Naive thymus-derived CD4-positive, alpha-beta T cell (primary cell): ENCODE measurements around the gene BTG2. TPM values are rescaled to one million over a fixed set of nuclear protein-coding genes. Genes with fewer than 3 reads are reported as not detected.
"Not testable (repeated sequence)": the region's sequence is repeated elsewhere in the genome, so short reads cannot be mapped to it uniquely, and the experiment has no call there.

Experiments
- ATAC-seq: fragments of 150-1000 bp; cut with Tn5 transposase; 2 replicates; pipeline ENCODE4 v1.10.0; 2021; ENCODE audit warnings: mild to moderate bottlenecking, moderate library complexity
- CTCF ChIA-PET: fragments of 350-600 bp; sonication (Branson Sonifier 250); formaldehyde crosslinking; loops from one replicate; lab custom pipeline; 2021; ENCODE audit warnings: antibody characterized with exemption; lab: Charles Lee
- POLR2A ChIA-PET: fragments of 350-600 bp; sonication (Branson Sonifier 250); formaldehyde crosslinking; loops from one replicate; lab custom pipeline; 2021; ENCODE audit warnings: antibody characterized with exemption, inconsistent platforms; lab: Charles Lee
- DNase-seq, 9 donors: peaks; one replicate each; pipeline versions ENCODE4 v3.0.0 to v3.0.0-alpha.2; 2020 to 2022; ENCODE audit warnings: mixed read lengths in 1 of 9
- H3K27ac ChIP-seq: one replicate; pipeline ENCODE4 v1.7.0; 2013; ENCODE audit warnings: mild to moderate bottlenecking, low read depth, low read length, moderate library complexity
- H3K27me3 ChIP-seq, 2 donors: one replicate each; pipeline ENCODE4 v1.7.0; 2013; ENCODE audit warnings: low read length in 2 of 2, mild to moderate bottlenecking in 2 of 2, moderate library complexity in 2 of 2; ENCODE audit not compliant: control insufficient read depth in 2 of 2, insufficient read depth in 2 of 2
- H3K36me3 ChIP-seq, 3 experiments: 1 replicate in 2 of 3; 2 replicates in 1 of 3; pipeline ENCODE4 v1.7.0; 2013; ENCODE audit warnings: low read length in 3 of 3, mild to moderate bottlenecking in 3 of 3, moderate library complexity in 1 of 3; ENCODE audit not compliant: insufficient read depth in 3 of 3, control insufficient read depth in 2 of 3
- H3K4me1 ChIP-seq, 2 donors: one replicate each; pipeline ENCODE4 v1.7.0; 2013; ENCODE audit warnings: low read length in 2 of 2, mild to moderate bottlenecking in 2 of 2, moderate library complexity in 1 of 2; ENCODE audit not compliant: control insufficient read depth in 2 of 2, insufficient read depth in 2 of 2
- H3K4me3 ChIP-seq: 2 replicates; pipeline ENCODE4 v1.7.0; 2013; ENCODE audit warnings: mild to moderate bottlenecking, low read length
- H3K9me3 ChIP-seq, 3 experiments: 1 replicate in 2 of 3; 2 replicates in 1 of 3; pipeline ENCODE4 v1.7.0; 2013; ENCODE audit warnings: low read length in 3 of 3; ENCODE audit not compliant: control insufficient read depth in 2 of 3
- H3K27ac Mint-ChIP-seq, 9 donors: one replicate each; pipeline ENCODE4 v1.8.0; 2020 to 2022; ENCODE audit warnings: mixed read lengths in 9 of 9, mild to moderate bottlenecking in 8 of 9, moderate library complexity in 5 of 9, inconsistent platforms in 2 of 9
- H3K27me3 Mint-ChIP-seq, 5 donors: one replicate each; pipeline ENCODE4 v1.8.0; 2021 to 2022; ENCODE audit warnings: mixed read lengths in 5 of 5, mild to moderate bottlenecking in 1 of 5
- H3K36me3 Mint-ChIP-seq, 5 donors: one replicate each; pipeline ENCODE4 v1.8.0; 2020 to 2022; ENCODE audit warnings: mixed read lengths in 5 of 5, mild to moderate bottlenecking in 3 of 5, inconsistent platforms in 1 of 5
- H3K4me1 Mint-ChIP-seq, 7 donors: one replicate each; pipeline ENCODE4 v1.8.0; 2020 to 2022; ENCODE audit warnings: mixed read lengths in 7 of 7, mild to moderate bottlenecking in 3 of 7, inconsistent platforms in 1 of 7
- H3K4me3 Mint-ChIP-seq, 10 donors: one replicate each; pipeline ENCODE4 v1.8.0; 2020 to 2022; ENCODE audit warnings: mild to moderate bottlenecking in 10 of 10, mixed read lengths in 10 of 10, moderate library complexity in 6 of 10, inconsistent platforms in 2 of 10
- H3K9me3 Mint-ChIP-seq, 11 donors: one replicate each; pipeline ENCODE4 v1.8.0; 2020 to 2022; ENCODE audit warnings: mixed read lengths in 11 of 11, mild to moderate bottlenecking in 4 of 11, inconsistent platforms in 1 of 11, moderate library complexity in 1 of 11
- intact Hi-C, 2 donors: fragments of 100-400 bp; cut with micrococcal nuclease; formaldehyde crosslinking; loops; one replicate each; pipeline ENCODE4 v1.15.1; 2023
- polyA plus RNA-seq, 2 donors: library from polyadenylated mRNA; unstranded; fragments of 300-500 nt; fragmentation: Illumina TruSeq; gene quantifications; one replicate each; pipeline ENCODE4 v1.2.3, GENCODE V29; 2021
- total RNA-seq, 6 experiments: library from RNA in 5 of 6; stranded (reverse) in 5 of 6; gene quantifications; 1 replicate in 5 of 6; 2 replicates in 1 of 6; pipeline ENCODE4 v1.2.3 and lab custom pipeline; 2021 to 2026

Gene BTG2
- total and polyA plus RNA-seq, 7 experiments from 2014 or later = 118 to 654 (median 236) TPM

DNA sequence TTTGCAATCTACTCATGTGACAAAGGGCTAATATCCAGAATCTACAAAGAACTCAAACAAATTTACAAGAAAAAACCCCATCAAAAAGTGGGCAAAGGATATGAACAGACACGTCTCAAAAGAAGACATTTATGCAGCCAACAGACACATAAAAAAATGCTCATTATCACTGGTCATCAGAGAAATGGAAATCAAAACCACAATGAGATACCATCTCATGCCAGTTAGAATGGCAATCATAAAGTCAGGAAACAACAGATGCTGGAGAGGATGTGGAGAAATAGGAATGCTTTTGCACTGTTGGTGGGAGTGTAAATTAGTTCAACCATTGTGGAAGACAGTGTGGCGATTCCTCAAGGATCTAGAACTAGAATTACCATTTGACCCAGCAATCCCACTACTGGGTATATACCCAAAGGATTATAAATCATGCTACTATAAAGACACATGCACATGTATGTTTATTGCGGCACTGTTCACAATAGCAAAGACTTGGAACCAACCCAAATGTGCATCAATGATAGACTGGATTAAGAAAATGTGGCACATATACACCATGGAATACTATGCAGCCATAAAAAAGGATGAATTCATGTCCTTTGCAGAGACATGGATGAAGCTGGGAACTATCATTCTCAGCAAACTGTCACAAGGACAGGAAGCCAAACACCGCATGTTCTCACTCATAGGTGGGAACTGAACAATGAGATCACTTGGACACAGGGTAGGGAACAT is 8.9 kb downstream of the BTG2 start:
- H3K4me3 ChIP-seq, H3K4me3 Mint-ChIP-seq, intact Hi-C loops, H3K9me3 Mint-ChIP-seq, H3K27me3 Mint-ChIP-seq, H3K27me3 ChIP-seq, DNase-seq, ATAC-seq, H3K9me3 ChIP-seq, H3K27ac ChIP-seq: not testable (repeated sequence)
- Histone ChIP-seq H3K4me1 (peaks cover 11 to 25% of the 10 kb centered on the region in 2 donors), H3K36me3 (peaks cover 0 to 18% (median 0%) of the 10 kb centered on the region in 3 experiments)
- Mint-ChIP-seq H3K4me1 (peaks cover 45 to 73% (median 70%) of the 10 kb centered on the region in 7 donors), H3K27ac (peak overlapping the region in 8 of 9 donors; percentile 23 to 81 (median 59)), H3K36me3 (peaks cover 0 to 36% (median 17%) of the 10 kb centered on the region in 5 donors)
- ChIA-PET CTCF (interaction anchor here (2.6 to 9.3 kb wide), 2 partner anchors 12 to 25 kb away, joined by 14 to 160 read pairs; no protein-coding TSS in a partner anchor), POLR2A (interaction anchor here (6.3 to 24.2 kb wide), 5 partner anchors 5 to 32 kb away, joined by 73 to 1812 read pairs (median 1016); partner anchors contain the start of gene BTG2)

DNA sequence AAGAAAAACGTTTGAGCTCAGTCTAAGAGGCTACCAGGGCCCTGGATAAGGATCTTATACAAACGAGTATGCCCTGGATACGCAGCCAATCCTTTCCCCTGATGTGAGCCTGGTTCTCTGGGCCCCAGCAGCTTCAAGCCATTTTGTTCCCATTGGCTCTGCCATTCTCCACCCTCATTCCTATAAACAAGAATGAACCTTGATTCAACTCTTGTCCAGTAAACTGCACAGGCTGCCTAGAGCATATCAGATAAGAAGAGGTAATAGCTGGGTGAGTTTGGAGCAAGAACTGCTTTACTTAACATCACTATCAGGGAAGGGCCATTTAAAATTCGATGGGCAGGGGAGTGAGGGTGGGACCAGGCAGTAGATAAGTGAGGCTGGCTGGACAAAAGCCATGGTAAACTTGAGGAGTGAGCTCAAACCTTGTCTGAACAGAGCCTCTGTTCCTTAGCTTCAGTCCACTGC is 11.3 kb downstream of the BTG2 start:
- intact Hi-C loops = loop anchor here in 1 of 2 donors (1.0 kb wide), 1 partner anchor 11 kb away; no protein-coding TSS in a partner anchor
- CTCF ChIA-PET = interaction anchor here (0.6 to 2.7 kb wide), 5 partner anchors 9 to 1187 kb away, joined by 3 to 23 read pairs (median 4); no protein-coding TSS in a partner anchor
- Histone ChIP-seq H3K9me3 (no peaks in the 10 kb centered on the region), H3K4me1 (peaks cover 26 to 43% of the 10 kb centered on the region in 2 donors), H3K27me3 (no peaks in the 10 kb centered on the region), H3K36me3 (peaks cover 0 to 2% (median 0%) of the 10 kb centered on the region in 3 experiments), H3K27ac (no peak overlapping the region), H3K4me3 (no peak overlapping the region)
- H3K27ac Mint-ChIP-seq = peak overlapping the region in 8 of 9 donors; percentile 19 to 97 (median 72)
- peaks cover 0 to 3% (median 0%) of the 10 kb centered on the region in 11 donors for H3K9me3 Mint-ChIP-seq
- POLR2A ChIA-PET = interaction anchor here (0.7 to 24.2 kb wide), 6 partner anchors 7 to 386 kb away, joined by 3 to 1812 read pairs (median 40); partner anchors contain the start of gene BTG2
- peak overlapping the region in 2 of 10 donors; percentile 9 to 23 for H3K4me3 Mint-ChIP-seq
- DNase-seq (no peak), ATAC-seq (no peak)
- H3K36me3 Mint-ChIP-seq = peaks cover 0 to 16% (median 5%) of the 10 kb centered on the region in 5 donors
- peaks cover 47 to 73% (median 70%) of the 10 kb centered on the region in 7 donors for H3K4me1 Mint-ChIP-seq
- no peaks in the 10 kb centered on the region for H3K27me3 Mint-ChIP-seq

DNA sequence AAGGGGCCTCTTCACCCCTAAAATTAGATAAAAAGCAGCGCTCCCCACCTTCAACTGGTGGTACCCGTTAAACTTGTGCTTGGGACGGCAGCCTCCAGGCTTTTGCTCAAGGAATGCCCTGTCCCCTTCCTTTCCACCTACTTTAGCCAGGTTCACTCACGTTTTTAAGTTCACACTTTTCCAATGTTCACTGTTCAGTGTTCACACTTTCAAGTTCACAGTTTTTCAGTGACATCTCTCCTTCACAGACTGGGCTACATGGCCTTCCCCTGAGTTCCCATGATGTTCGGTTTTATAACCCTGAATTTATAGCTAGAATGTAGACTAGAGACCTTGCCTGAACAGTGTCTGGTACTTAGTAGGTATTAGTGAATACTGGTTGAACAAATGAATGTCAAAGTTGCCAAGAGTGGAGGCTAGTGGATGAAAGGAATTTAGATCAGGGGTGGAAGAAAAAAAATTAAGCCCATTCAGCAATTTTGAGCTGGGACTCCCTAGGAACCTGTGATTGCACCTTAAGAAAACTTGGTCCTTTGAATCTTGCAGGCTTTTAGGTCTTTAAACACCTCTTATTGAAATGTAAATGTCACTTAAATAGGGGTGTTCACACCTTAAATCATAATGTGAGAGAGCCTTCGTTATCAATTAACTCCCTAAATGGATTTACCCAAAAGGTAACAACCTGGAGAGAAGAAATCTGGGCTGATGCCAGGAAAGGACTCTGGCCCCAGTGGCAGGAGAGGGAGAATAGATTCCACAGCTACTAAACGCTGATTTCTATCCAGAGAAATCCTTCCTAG is 12.3 kb downstream of the BTG2 start:
- POLR2A ChIA-PET = interaction anchor here (0.6 to 24.2 kb wide), 6 partner anchors 8 to 385 kb away, joined by 3 to 1812 read pairs (median 38); partner anchors contain the start of gene BTG2
- H3K36me3 ChIP-seq = no peaks in the 10 kb centered on the region
- Mint-ChIP-seq H3K4me3 (peak overlapping the region in 3 of 10 donors; percentile 3 to 61 (median 16)), H3K4me1 (peaks cover 54 to 77% (median 76%) of the 10 kb centered on the region in 7 donors), H3K27ac (peak overlapping the region in 6 of 9 donors; percentile 33 to 97 (median 78)), H3K36me3 (peaks cover 0 to 14% (median 5%) of the 10 kb centered on the region in 5 donors), H3K27me3 (no peaks in the 10 kb centered on the region), H3K9me3 (peaks cover 0 to 3% (median 0%) of the 10 kb centered on the region in 11 donors)
- peak overlapping the region; percentile 3 for H3K27ac ChIP-seq
- ATAC-seq = no peak
- H3K27me3 ChIP-seq = no peaks in the 10 kb centered on the region
- H3K4me3 ChIP-seq = no peak overlapping the region
- intact Hi-C loops = loop anchor here in 1 of 2 donors (1.0 kb wide), 1 partner anchor 10 kb away; no protein-coding TSS in a partner anchor
- DNase-seq = no peak
- peaks cover 35 to 50% of the 10 kb centered on the region in 2 donors for H3K4me1 ChIP-seq
- H3K9me3 ChIP-seq = no peaks in the 10 kb centered on the region
- CTCF ChIA-PET = interaction anchor here (0.6 to 2.7 kb wide), 4 partner anchors 10 to 1186 kb away, joined by 3 to 23 read pairs (median 4); no protein-coding TSS in a partner anchor

DNA sequence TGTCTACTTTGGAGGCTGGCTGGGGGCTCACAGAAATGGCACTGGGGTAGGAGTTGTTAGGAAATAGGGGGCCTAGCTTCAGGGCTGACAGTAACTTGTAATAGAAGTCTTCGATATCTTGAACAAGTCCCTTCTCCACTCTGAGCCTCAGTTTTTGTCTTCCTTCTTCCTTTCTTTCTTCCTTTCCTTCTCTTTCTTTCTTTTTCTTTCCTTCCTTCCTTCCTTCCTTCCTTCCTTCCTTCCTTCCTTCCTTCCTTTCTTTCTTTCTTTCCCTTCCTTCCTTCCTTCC is 12.9 kb downstream of the BTG2 start:
- ChIA-PET POLR2A (interaction anchor here (0.6 to 24.2 kb wide), 4 partner anchors 8 to 44 kb away, joined by 4 to 1812 read pairs (median 544); partner anchors contain the start of gene BTG2), CTCF (interaction anchor here (2.7 kb wide), 1 partner anchor 11 kb away, joined by 23 read pairs; no protein-coding TSS in a partner anchor)
- Mint-ChIP-seq H3K4me3 (peak overlapping the region in 2 of 10 donors; percentile 3 to 32), H3K36me3 (peaks cover 0 to 14% (median 5%) of the 10 kb centered on the region in 5 donors), H3K4me1 (peaks cover 59 to 80% (median 79%) of the 10 kb centered on the region in 7 donors), H3K9me3 (peaks cover 0 to 3% (median 0%) of the 10 kb centered on the region in 11 donors), H3K27ac (peak overlapping the region in 6 of 9 donors; percentile 59 to 97 (median 82)), H3K27me3 (no peaks in the 10 kb centered on the region)
- no peaks in the 10 kb centered on the region for H3K27me3 ChIP-seq
- H3K4me1 ChIP-seq = peaks cover 41 to 52% of the 10 kb centered on the region in 2 donors
- peak overlapping the region; percentile 3 for H3K27ac ChIP-seq
- no peaks in the 10 kb centered on the region for H3K36me3 ChIP-seq
- no peak for DNase-seq
- H3K4me3 ChIP-seq = no peak overlapping the region
- no peaks in the 10 kb centered on the region for H3K9me3 ChIP-seq
- intact Hi-C loops = no loop called here
- no peak for ATAC-seq

DNA sequence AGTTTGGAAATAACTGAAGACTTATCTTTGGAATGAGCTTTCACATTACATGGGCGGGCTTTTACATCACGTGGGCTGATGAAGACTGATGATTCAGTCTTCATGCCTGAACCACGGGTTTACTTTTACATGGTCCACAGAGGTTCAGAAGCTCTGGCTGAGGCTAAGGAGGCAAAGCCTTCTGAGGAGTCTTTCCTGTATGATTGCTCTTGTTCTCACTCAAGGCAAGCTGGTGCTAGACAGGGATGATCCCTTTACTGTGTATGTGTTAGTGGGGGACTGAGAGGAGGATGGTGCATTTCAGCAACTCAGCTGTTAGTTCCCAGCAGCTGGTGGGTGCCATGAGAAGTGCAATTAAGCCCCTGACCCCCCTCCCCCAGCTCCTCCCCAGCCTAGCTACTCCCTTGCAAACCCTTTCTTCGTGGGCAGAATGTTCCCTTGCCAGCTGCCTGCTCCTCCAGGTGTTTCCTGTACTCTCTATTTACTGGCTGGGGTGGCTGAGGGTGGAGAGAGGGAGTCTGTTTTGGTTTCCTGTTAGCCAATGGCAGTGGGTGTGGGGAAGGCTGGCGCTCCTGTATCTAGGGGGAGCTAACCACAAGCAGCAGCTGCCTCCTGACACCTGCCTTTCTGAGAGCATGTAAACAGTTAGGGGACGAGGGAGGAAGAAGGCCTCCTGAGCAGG is 15.4 kb downstream of the BTG2 start:
- ChIA-PET CTCF (interaction anchor here (0.6 to 9.7 kb wide), 12 partner anchors 8 to 1155 kb away, joined by 3 to 215 read pairs (median 5); no protein-coding TSS in a partner anchor), POLR2A (interaction anchor here (0.6 to 24.2 kb wide), 12 partner anchors 9 to 1962 kb away, joined by 3 to 1812 read pairs (median 8); partner anchors contain the start of genes ATP2B4, BTG2 and LAX1)
- peak; percentile 76 for ATAC-seq
- peak in 8 of 9 donors; percentile 50 to 93 (median 88) for DNase-seq
- intact Hi-C loops = loop anchor here (1.0 to 10.0 kb wide), 15 partner anchors 14 to 1964 kb away; partner anchors contain the start of genes PPFIA4 (in 2 of the 2), ZBED6 (in 2 of the 2), ZC3H11A (in 2 of the 2) and ADIPOR1 (in 1 of the 2)
- peak overlapping the region; percentile 66 to 88 (median 80) for H3K4me3 Mint-ChIP-seq
- Histone ChIP-seq H3K27ac (peak overlapping the region; percentile 98), H3K9me3 (no peaks in the 10 kb centered on the region), H3K27me3 (no peaks in the 10 kb centered on the region), H3K4me3 (peak overlapping the region; percentile 41), H3K4me1 (peaks cover 66 to 74% of the 10 kb centered on the region in 2 donors), H3K36me3 (no peaks in the 10 kb centered on the region)
- no peaks in the 10 kb centered on the region for H3K27me3 Mint-ChIP-seq
- peak overlapping the region; percentile 85 to 100 (median 99) for H3K27ac Mint-ChIP-seq
- peaks cover 0 to 4% (median 0%) of the 10 kb centered on the region in 5 donors for H3K36me3 Mint-ChIP-seq
- peaks cover 77 to 95% (median 92%) of the 10 kb centered on the region in 7 donors for H3K4me1 Mint-ChIP-seq
- peaks cover 0 to 3% (median 0%) of the 10 kb centered on the region in 11 donors for H3K9me3 Mint-ChIP-seq
